ENCODE measurements around the gene PIGW. TPM values are rescaled to one million over a fixed set of nuclear protein-coding genes. Genes with fewer than 3 reads are reported as not detected.
"Not testable (repeated sequence)": the region's sequence is repeated elsewhere in the genome, so short reads cannot be mapped to it uniquely, and the experiment has no call there.

The PIGW gene
- total RNA-seq, 3 donors from 2014 or later (not counting 1 experiment from before 2014, with no cell fraction given), result 4.6 to 8.3 (median 5.0) TPM

GRCh38 chr17:36506249-36506826, 28.4 kb upstream of the PIGW start:
- no peak for TF ChIP-seq CTCF (IDR thresholded peaks at IDR 0.05)
- no peak overlapping the region for H3K4me3 Mint-ChIP-seq
- peaks cover 0 to 4% of the 10 kb centered on the region in 2 donors for H3K4me1 Mint-ChIP-seq
- Histone ChIP-seq H3K36me3 (ENCODE audit: control insufficient read depth, insufficient read depth, low read length) (peaks cover 17% of the 10 kb centered on the region), H3K27me3 (ENCODE audit: control insufficient read depth, insufficient read depth, low read length) (no peaks in the 10 kb centered on the region), H3K9me3 (ENCODE audit: control insufficient read depth, insufficient read depth, low read length) (no peaks in the 10 kb centered on the region), H3K27ac (ENCODE audit: low read length) (no peak overlapping the region), H3K4me3 (ENCODE audit: low read length) (no peak overlapping the region), H3K4me1 (ENCODE audit: control insufficient read depth, insufficient read depth, low read length) (no peaks in the 10 kb centered on the region)
- H3K27ac Mint-ChIP-seq, result no peak overlapping the region
- DNase-seq, result no peak
- intact Hi-C loops (cut with micrococcal nuclease), result no loop called here
- no peaks in the 10 kb centered on the region for H3K27me3 Mint-ChIP-seq (ENCODE audit: low read depth in 2 of 2)
- no peak for ATAC-seq
- no peaks in the 10 kb centered on the region for H3K36me3 Mint-ChIP-seq
- H3K9me3 Mint-ChIP-seq, result no peaks in the 10 kb centered on the region
- 90% methylated on average over 6 of the region's 6 CpGs for WGBS (ENCODE audit: insufficient coverage)

- no peak for ATAC-seq
- H3K4me3 ChIP-seq (ENCODE audit: low read length), result no peak overlapping the region
- no peaks in the 10 kb centered on the region for H3K27me3 ChIP-seq (ENCODE audit: control insufficient read depth, insufficient read depth, low read length)
- Mint-ChIP-seq H3K36me3 (no peaks in the 10 kb centered on the region), H3K27me3 (ENCODE audit: low read depth in 2 of 2) (no peaks in the 10 kb centered on the region), H3K4me3 (no peak overlapping the region), H3K4me1 (peaks cover 0 to 4% of the 10 kb centered on the region in 2 donors), H3K27ac (no peak overlapping the region), H3K9me3 (no peaks in the 10 kb centered on the region)
- H3K36me3 ChIP-seq (ENCODE audit: control insufficient read depth, insufficient read depth, low read length), result peaks cover 17% of the 10 kb centered on the region
- H3K4me1 ChIP-seq (ENCODE audit: control insufficient read depth, insufficient read depth, low read length), result no peaks in the 10 kb centered on the region
- H3K9me3 ChIP-seq (ENCODE audit: control insufficient read depth, insufficient read depth, low read length), result no peaks in the 10 kb centered on the region
- no peak for TF ChIP-seq CTCF (IDR thresholded peaks at IDR 0.05)
- intact Hi-C loops (cut with micrococcal nuclease), result no loop called here
- no peak for DNase-seq
- 97% methylated on average over 11 of the region's 11 CpGs for WGBS (ENCODE audit: insufficient coverage)
- H3K27ac ChIP-seq (ENCODE audit: low read length), result no peak overlapping the region
Measured at GRCh38 chr17:36506831-36507230, 28.0 kb upstream of the PIGW start.

GRCh38 chr17:36507266-36507665, 27.5 kb upstream of the PIGW start:
- intact Hi-C loops (cut with micrococcal nuclease), result no loop called here
- no peak overlapping the region for H3K4me3 ChIP-seq (ENCODE audit: low read length)
- Mint-ChIP-seq H3K27me3 (ENCODE audit: low read depth in 2 of 2) (no peaks in the 10 kb centered on the region), H3K36me3 (no peaks in the 10 kb centered on the region), H3K27ac (no peak overlapping the region), H3K4me1 (peaks cover 0 to 4% of the 10 kb centered on the region in 2 donors), H3K9me3 (no peaks in the 10 kb centered on the region), H3K4me3 (no peak overlapping the region)
- ATAC-seq (no peak), DNase-seq (no peak)
- 100% methylated on average over 2 of the region's 6 CpGs for WGBS (ENCODE audit: insufficient coverage)
- H3K27me3 ChIP-seq (ENCODE audit: control insufficient read depth, insufficient read depth, low read length), result no peaks in the 10 kb centered on the region
- no peak overlapping the region for H3K27ac ChIP-seq (ENCODE audit: low read length)
- peaks cover 17% of the 10 kb centered on the region for H3K36me3 ChIP-seq (ENCODE audit: control insufficient read depth, insufficient read depth, low read length)
- no peak for TF ChIP-seq CTCF (IDR thresholded peaks at IDR 0.05)
- H3K4me1 ChIP-seq (ENCODE audit: control insufficient read depth, insufficient read depth, low read length), result no peaks in the 10 kb centered on the region
- H3K9me3 ChIP-seq (ENCODE audit: control insufficient read depth, insufficient read depth, low read length), result no peaks in the 10 kb centered on the region

GRCh38 chr17:36508439-36508838, 26.3 kb upstream of the PIGW start:
- H3K27me3 ChIP-seq (ENCODE audit: control insufficient read depth, insufficient read depth, low read length); H3K27ac ChIP-seq (ENCODE audit: low read length); H3K9me3 ChIP-seq (ENCODE audit: control insufficient read depth, insufficient read depth, low read length); ATAC-seq; H3K27me3 Mint-ChIP-seq (ENCODE audit: low read depth in 2 of 2); H3K4me1 ChIP-seq (ENCODE audit: control insufficient read depth, insufficient read depth, low read length); H3K9me3 Mint-ChIP-seq; DNase-seq; H3K27ac Mint-ChIP-seq; H3K4me1 Mint-ChIP-seq; H3K36me3 Mint-ChIP-seq; intact Hi-C loops (cut with micrococcal nuclease); H3K4me3 ChIP-seq (ENCODE audit: low read length); H3K4me3 Mint-ChIP-seq: not testable (repeated sequence)
- WGBS (ENCODE audit: insufficient coverage), result 92% methylated on average over 2 of the region's 2 CpGs
- peaks cover 17% of the 10 kb centered on the region for H3K36me3 ChIP-seq (ENCODE audit: control insufficient read depth, insufficient read depth, low read length)
